GM18498 (cell line): ENCODE data around the gene CSNK1G1.

ENCODE experiments used
- ATAC-seq: cut with Tn5 transposase; IDR thresholded peaks from one replicate; pipeline ENCODE4 v1.9.1; 2021; ENCODE audit warnings: mild to moderate bottlenecking, moderate library complexity; ENCODE audit not compliant: unreplicated experiment

Gene CSNK1G1

GRCh38 chr15:64209680-64210334 lies 146.2 kb downstream of the CSNK1G1 start:
- no peak for ATAC-seq

- no peak for ATAC-seq
These were observed 150.8 kb downstream of the CSNK1G1 start for GRCh38 chr15:64205202-64205601.

- ATAC-seq, result no peak
These were observed 158.5 kb downstream of the CSNK1G1 start for GRCh38 chr15:64197425-64197824.

GRCh38 chr15:64193971-64194370 lies 162.0 kb downstream of the CSNK1G1 start:
- no peak for ATAC-seq

GRCh38 chr15:64191971-64192830 lies 163.8 kb downstream of the CSNK1G1 start:
- no peak for ATAC-seq

GRCh38 chr15:64187396-64188191 lies 168.4 kb downstream of the CSNK1G1 start:
- no peak for ATAC-seq

GRCh38 chr15:64185146-64185911 lies 170.6 kb downstream of the CSNK1G1 start:
- ATAC-seq, result no peak

GRCh38 chr15:64182859-64183370 lies 173.1 kb downstream of the CSNK1G1 start:
- no peak for ATAC-seq

- peak; percentile 69 for ATAC-seq
These were observed 175.6 kb downstream of the CSNK1G1 start for GRCh38 chr15:64180235-64180824.

- no peak for ATAC-seq
These were observed 189.7 kb downstream of the CSNK1G1 start for GRCh38 chr15:64166102-64166890.

GRCh38 chr15:64164436-64164835 lies 191.5 kb downstream of the CSNK1G1 start:
- ATAC-seq, result no peak

GRCh38 chr15:64163659-64164362 lies 192.2 kb downstream of the CSNK1G1 start:
- ATAC-seq, result peak; percentile 16

GRCh38 chr15:64162869-64163658 lies 192.9 kb downstream of the CSNK1G1 start, which contains the start of gene PPIB:
Gene PPIB, minus strand, starts transcription at chr15:64163022. Its CDS starts 36 bp downstream, at chr15:64162986.
- ATAC-seq, result peak; percentile 93

- ATAC-seq, result peak; percentile 18
These were observed 193.5 kb downstream of the CSNK1G1 start for GRCh38 chr15:64162478-64162868.

- ATAC-seq, result no peak
These were observed 194.1 kb downstream of the CSNK1G1 start for GRCh38 chr15:64161688-64162477.

- no peak for ATAC-seq
These were observed 197.4 kb downstream of the CSNK1G1 start for GRCh38 chr15:64158363-64159134.
